Measurements from ENCODE around the gene FXR2.

Gene FXR2

GRCh38 chr17:7587420-7588151, 27.1 kb downstream of the FXR2 start:
- FAIRE-seq: peak; percentile 63

- FAIRE-seq: peak; percentile 80
These were observed 27.9 kb downstream of the FXR2 start for GRCh38 chr17:7586673-7587419.

- FAIRE-seq: peak; percentile 98
These were observed 31.2 kb downstream of the FXR2 start, which contains the start of gene MPDU1 for GRCh38 chr17:7583253-7584109. Gene MPDU1, plus strand, starts transcription at chr17:7583852. Its CDS starts 11 bp downstream, at chr17:7583863.

- no peak for FAIRE-seq
These were observed 32.1 kb downstream of the FXR2 start for GRCh38 chr17:7582396-7583252.

- FAIRE-seq: no peak
These were observed 33.8 kb downstream of the FXR2 start for GRCh38 chr17:7580604-7581575.

- FAIRE-seq: peak; percentile 48
These were observed 34.7 kb downstream of the FXR2 start for GRCh38 chr17:7579834-7580603.

- peak; percentile 99 for FAIRE-seq
These were observed 35.5 kb downstream of the FXR2 start, which contains the start of gene CD68 for GRCh38 chr17:7579001-7579833. Gene CD68, plus strand, starts transcription at chr17:7579638. Its CDS starts 40 bp downstream, at chr17:7579678.

GRCh38 chr17:7577327-7578199, 37.1 kb downstream of the FXR2 start:
- FAIRE-seq: no peak

GRCh38 chr17:7576432-7576937, 38.2 kb downstream of the FXR2 start:
- FAIRE-seq: no peak

GRCh38 chr17:7575959-7576358, 38.7 kb downstream of the FXR2 start:
- no peak for FAIRE-seq

GRCh38 chr17:7575481-7575883, 39.2 kb downstream of the FXR2 start:
- no peak for FAIRE-seq

GRCh38 chr17:7574176-7574953, 40.3 kb downstream of the FXR2 start:
- FAIRE-seq: no peak

GRCh38 chr17:7573324-7574080, 41.2 kb downstream of the FXR2 start:
- no peak for FAIRE-seq

GRCh38 chr17:7572588-7573323, 41.9 kb downstream of the FXR2 start:
- peak; percentile 99 for FAIRE-seq

GRCh38 chr17:7572338-7572587, 42.4 kb downstream of the FXR2 start:
- no peak for FAIRE-seq

- FAIRE-seq: no peak
These were observed 44.3 kb downstream of the FXR2 start for GRCh38 chr17:7570351-7570750.

All from G401.6 (cell line).